GM12878 (cell line): ENCODE measurements around the gene NT5C2. TPM values are rescaled to one million over a fixed set of nuclear protein-coding genes. Genes with fewer than 3 reads are reported as not detected.

ENCODE experiments used
- BMI1 ChIP-seq: fragments of 450-650 bp; IDR thresholded peaks from 2 replicates; pipeline ENCODE4 v1.6.1; 2016; ENCODE audit warnings: mild to moderate bottlenecking, moderate library complexity, borderline replicate concordance
- CEBPB ChIP-seq, 2 experiments: fragments of 150-350 bp in 1 of 2; IDR thresholded peaks; 2 replicates each; pipeline ENCODE4 v1.6.1; 2012 to 2014; ENCODE audit warnings: low read depth in 2 of 2, low read length in 2 of 2, borderline replicate concordance in 1 of 2, inconsistent platforms in 1 of 2
- EGR1 ChIP-seq, 2 experiments: IDR thresholded peaks; 1 replicate in 1 of 2; 2 replicates in 1 of 2; pipeline ENCODE4 v1.6.1; 2011 to 2012; ENCODE audit warnings: low read depth in 2 of 2, low read length in 2 of 2, borderline replicate concordance in 1 of 2, mild to moderate bottlenecking in 1 of 2, moderate library complexity in 1 of 2
- HCFC1 ChIP-seq: fragments of 150-350 bp; IDR thresholded peaks from 2 replicates; pipeline ENCODE4 v1.6.1; 2014; ENCODE audit warnings: low read length
- HDAC2 ChIP-seq: fragments of 200-600 bp; sonication (generic); IDR thresholded peaks from 2 replicates; pipeline ENCODE4 v1.6.1; 2017
- IRF3 ChIP-seq: fragments of 450-650 bp; IDR thresholded peaks from 2 replicates; pipeline ENCODE4 v1.6.1; 2014; ENCODE audit warnings: mild to moderate bottlenecking
- MEF2A ChIP-seq: IDR thresholded peaks from 2 replicates; pipeline ENCODE4 v1.6.1; 2011; ENCODE audit warnings: low read depth, mild to moderate bottlenecking, low read length, moderate library complexity; ENCODE audit not compliant: insufficient read depth
- PAX8 ChIP-seq: fragments of 450-650 bp; IDR thresholded peaks from 2 replicates; pipeline ENCODE4 v1.6.1; 2017; ENCODE audit warnings: mild to moderate bottlenecking, moderate library complexity
- POLR2AphosphoS5 ChIP-seq: IDR thresholded peaks from 2 replicates; pipeline ENCODE4 v1.6.1; 2011; ENCODE audit warnings: mild to moderate bottlenecking, low read length, inconsistent platforms
- SMAD1 ChIP-seq: fragments of 450-650 bp; IDR thresholded peaks from 2 replicates; pipeline ENCODE4 v1.6.1; 2018; ENCODE audit warnings: mild to moderate bottlenecking, low read depth; ENCODE audit not compliant: partially characterized antibody
- TARDBP ChIP-seq: IDR thresholded peaks from 2 replicates; pipeline ENCODE4 v1.6.1; 2016; ENCODE audit warnings: borderline replicate concordance
- polyA plus RNA-seq, 11 experiments: library from polyadenylated mRNA; depleted of rRNA in 4 of 11; unstranded in 6 of 11; stranded (reverse) in 5 of 11; fragments of >200 nt; fragmentation: Nextera tagmentation in 4 of 11; fragmentation: Illumina TruSeq in 1 of 11; extraction: Ambion mirVana in 4 of 11; extraction: Trizol in 1 of 11; gene quantifications; 1 replicate in 1 of 11; 2 replicates in 10 of 11; pipeline versions ENCODE4 v1.2.1 to v1.2.3, GENCODE V29; 2011 to 2016; ENCODE audit warnings: inconsistent platforms in 2 of 11, missing spikeins in 2 of 11, low read depth in 1 of 11
- total RNA-seq, 4 experiments: library from RNA; depleted of rRNA in 3 of 4; stranded (reverse); fragments of >200 nt in 3 of 4; fragmentation: Illumina TruSeq in 1 of 4; extraction: Trizol in 1 of 4; gene quantifications; 2 replicates each; pipeline versions ENCODE4 v1.2.1 to v1.2.3, GENCODE V29; 2013 to 2021
- TF ChIP-seq, protein P1 (sequence below): fragments of 450-650 bp; IDR thresholded peaks from 2 replicates; pipeline ENCODE4 v1.6.1; 2017; ENCODE audit warnings: borderline replicate concordance
- TF ChIP-seq, protein P2 (sequence below): fragments of 450-650 bp; formaldehyde crosslinking; IDR thresholded peaks from 2 replicates; pipeline ENCODE4 v1.4.0; 2022; ENCODE audit warnings: mild to moderate bottlenecking, moderate library complexity
- TF ChIP-seq, protein P3 (sequence below): fragments of 450-650 bp; IDR thresholded peaks from 2 replicates; pipeline ENCODE4 v1.6.1; 2016; ENCODE audit warnings: mild to moderate bottlenecking

Gene NT5C2
- total and polyA plus RNA-seq, 10 of the 15 experiments (the other 5 are each of a cell fraction or from before 2014, with no cell fraction given): 15.8 to 70.1 (median 56.0) TPM

- TF ChIP-seq, protein P1, sequence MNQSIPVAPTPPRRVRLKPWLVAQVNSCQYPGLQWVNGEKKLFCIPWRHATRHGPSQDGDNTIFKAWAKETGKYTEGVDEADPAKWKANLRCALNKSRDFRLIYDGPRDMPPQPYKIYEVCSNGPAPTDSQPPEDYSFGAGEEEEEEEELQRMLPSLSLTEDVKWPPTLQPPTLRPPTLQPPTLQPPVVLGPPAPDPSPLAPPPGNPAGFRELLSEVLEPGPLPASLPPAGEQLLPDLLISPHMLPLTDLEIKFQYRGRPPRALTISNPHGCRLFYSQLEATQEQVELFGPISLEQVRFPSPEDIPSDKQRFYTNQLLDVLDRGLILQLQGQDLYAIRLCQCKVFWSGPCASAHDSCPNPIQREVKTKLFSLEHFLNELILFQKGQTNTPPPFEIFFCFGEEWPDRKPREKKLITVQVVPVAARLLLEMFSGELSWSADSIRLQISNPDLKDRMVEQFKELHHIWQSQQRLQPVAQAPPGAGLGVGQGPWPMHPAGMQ: no peak
- TF ChIP-seq HCFC1 (no peak), EGR1 (IDR thresholded peaks at IDR 0.05; ENCODE audit: borderline replicate concordance in 1 of 2, low read depth in 2 of 2, low read length in 2 of 2) (no peak), SMAD1 (no peak), MEF2A (no peak), PAX8 (no peak), HDAC2 (no peak), BMI1 (no peak), IRF3 (no peak), TARDBP (no peak), CEBPB (IDR thresholded peaks at IDR 0.05; ENCODE audit: borderline replicate concordance in 1 of 2, low read depth in 2 of 2, low read length in 2 of 2) (no peak), POLR2AphosphoS5 (no peak)
- TF ChIP-seq, protein P2, sequence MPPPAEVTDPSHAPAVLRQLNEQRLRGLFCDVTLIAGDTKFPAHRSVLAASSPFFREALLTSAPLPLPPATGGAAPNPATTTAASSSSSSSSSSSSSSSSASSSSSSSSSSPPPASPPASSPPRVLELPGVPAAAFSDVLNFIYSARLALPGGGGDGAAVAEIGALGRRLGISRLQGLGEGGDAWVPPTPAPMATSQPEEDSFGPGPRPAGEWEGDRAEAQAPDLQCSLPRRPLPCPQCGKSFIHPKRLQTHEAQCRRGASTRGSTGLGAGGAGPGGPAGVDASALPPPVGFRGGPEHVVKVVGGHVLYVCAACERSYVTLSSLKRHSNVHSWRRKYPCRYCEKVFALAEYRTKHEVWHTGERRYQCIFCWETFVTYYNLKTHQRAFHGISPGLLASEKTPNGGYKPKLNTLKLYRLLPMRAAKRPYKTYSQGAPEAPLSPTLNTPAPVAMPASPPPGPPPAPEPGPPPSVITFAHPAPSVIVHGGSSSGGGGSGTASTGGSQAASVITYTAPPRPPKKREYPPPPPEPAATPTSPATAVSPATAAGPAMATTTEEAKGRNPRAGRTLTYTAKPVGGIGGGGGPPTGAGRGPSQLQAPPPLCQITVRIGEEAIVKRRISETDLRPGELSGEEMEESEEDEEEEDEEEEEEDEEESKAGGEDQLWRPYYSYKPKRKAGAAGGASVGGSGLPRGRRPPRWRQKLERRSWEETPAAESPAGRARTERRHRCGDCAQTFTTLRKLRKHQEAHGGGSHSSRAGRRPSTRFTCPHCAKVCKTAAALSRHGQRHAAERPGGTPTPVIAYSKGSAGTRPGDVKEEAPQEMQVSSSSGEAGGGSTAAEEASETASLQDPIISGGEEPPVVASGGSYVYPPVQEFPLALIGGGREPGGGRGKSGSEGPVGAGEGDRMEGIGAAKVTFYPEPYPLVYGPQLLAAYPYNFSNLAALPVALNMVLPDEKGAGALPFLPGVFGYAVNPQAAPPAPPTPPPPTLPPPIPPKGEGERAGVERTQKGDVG: no peak
- TF ChIP-seq, protein P3, sequence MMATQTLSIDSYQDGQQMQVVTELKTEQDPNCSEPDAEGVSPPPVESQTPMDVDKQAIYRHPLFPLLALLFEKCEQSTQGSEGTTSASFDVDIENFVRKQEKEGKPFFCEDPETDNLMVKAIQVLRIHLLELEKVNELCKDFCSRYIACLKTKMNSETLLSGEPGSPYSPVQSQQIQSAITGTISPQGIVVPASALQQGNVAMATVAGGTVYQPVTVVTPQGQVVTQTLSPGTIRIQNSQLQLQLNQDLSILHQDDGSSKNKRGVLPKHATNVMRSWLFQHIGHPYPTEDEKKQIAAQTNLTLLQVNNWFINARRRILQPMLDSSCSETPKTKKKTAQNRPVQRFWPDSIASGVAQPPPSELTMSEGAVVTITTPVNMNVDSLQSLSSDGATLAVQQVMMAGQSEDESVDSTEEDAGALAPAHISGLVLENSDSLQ: no peak
These were observed 154.5 kb downstream of the NT5C2 start (continued) for GRCh38 chr10:103038570-103038969.

Other genes starting within 250 kb of the NT5C2 start
- gene RPEL1, start 52.6 kb upstream of the NT5C2 start, total RNA-seq (2014; rRNA removed): 0.11 TPM in 1 of 2 replicates, not detected in the other
- not detected in 2 replicates for gene RPEL1, start 52.6 kb upstream of the NT5C2 start, total RNA-seq (2014; rRNA removed; fragmentation: Illumina TruSeq; extraction: Trizol)
- gene RPEL1, start 52.6 kb upstream of the NT5C2 start, total RNA-seq (2021): not detected in 2 replicates
- 0.04 and 0.12 TPM in 2 replicates for gene RPEL1, start 52.6 kb upstream of the NT5C2 start, polyA plus RNA-seq (2011; rRNA removed)
- 0.07 TPM in 1 of 2 replicates, not detected in the other for gene RPEL1, start 52.6 kb upstream of the NT5C2 start, polyA plus RNA-seq (2014; fragmentation: Illumina TruSeq; extraction: Trizol)
- gene RPEL1, start 52.6 kb upstream of the NT5C2 start, polyA plus RNA-seq (2014; fragmentation: Nextera tagmentation; extraction: Ambion mirVana): under 1 TPM; 0.05 to 0.08 TPM
- 0.04 TPM in 1 of 2 replicates, not detected in the other for gene RPEL1, start 52.6 kb upstream of the NT5C2 start, polyA plus RNA-seq (2014; rRNA removed)
- gene RPEL1, start 52.6 kb upstream of the NT5C2 start, polyA plus RNA-seq (2016; fragmentation: Nextera tagmentation; extraction: Ambion mirVana): not detected
- gene INA, start 83.9 kb upstream of the NT5C2 start, total RNA-seq (2014; rRNA removed): not detected in 2 replicates
- not detected in 2 replicates for gene INA, start 83.9 kb upstream of the NT5C2 start, total RNA-seq (2014; rRNA removed; fragmentation: Illumina TruSeq; extraction: Trizol)
- 0.05 TPM in 1 of 2 replicates, not detected in the other for gene INA, start 83.9 kb upstream of the NT5C2 start, total RNA-seq (2021)
- gene INA, start 83.9 kb upstream of the NT5C2 start, polyA plus RNA-seq (2011; rRNA removed): not detected in 2 replicates
- gene INA, start 83.9 kb upstream of the NT5C2 start, polyA plus RNA-seq (2014; fragmentation: Illumina TruSeq; extraction: Trizol): not detected in 2 replicates
- not detected for gene INA, start 83.9 kb upstream of the NT5C2 start, polyA plus RNA-seq (2014; fragmentation: Nextera tagmentation; extraction: Ambion mirVana)
- 0.03 TPM in 1 of 2 replicates, not detected in the other for gene INA, start 83.9 kb upstream of the NT5C2 start, polyA plus RNA-seq (2014; rRNA removed)
- under 1 TPM; 0.14 to 0.23 TPM for gene INA, start 83.9 kb upstream of the NT5C2 start, polyA plus RNA-seq (2016; fragmentation: Nextera tagmentation; extraction: Ambion mirVana)
- 13.3 and 16.5 TPM in 2 replicates for gene PCGF6, start 157.9 kb upstream of the NT5C2 start, total RNA-seq (2014; rRNA removed)
- 13.7 and 14.5 TPM in 2 replicates for gene PCGF6, start 157.9 kb upstream of the NT5C2 start, total RNA-seq (2014; rRNA removed; fragmentation: Illumina TruSeq; extraction: Trizol)
- gene PCGF6, start 157.9 kb upstream of the NT5C2 start, total RNA-seq (2021): 13.2 and 14.0 TPM in 2 replicates
- gene PCGF6, start 157.9 kb upstream of the NT5C2 start, polyA plus RNA-seq (2011; rRNA removed): 12.2 and 18.9 TPM in 2 replicates
- gene PCGF6, start 157.9 kb upstream of the NT5C2 start, polyA plus RNA-seq (2014; fragmentation: Illumina TruSeq; extraction: Trizol): 10.8 and 13.4 TPM in 2 replicates
- 1 to 10 TPM; 6.5 to 8.2 TPM for gene PCGF6, start 157.9 kb upstream of the NT5C2 start, polyA plus RNA-seq (2014; fragmentation: Nextera tagmentation; extraction: Ambion mirVana)
- gene PCGF6, start 157.9 kb upstream of the NT5C2 start, polyA plus RNA-seq (2014; rRNA removed): 8.9 and 11.4 TPM in 2 replicates
- 10 to 100 TPM; 17.7 to 19.1 TPM for gene PCGF6, start 157.9 kb upstream of the NT5C2 start, polyA plus RNA-seq (2016; fragmentation: Nextera tagmentation; extraction: Ambion mirVana)
- gene TAF5, start 174.7 kb upstream of the NT5C2 start, total RNA-seq (2014; rRNA removed): 7.7 and 8.8 TPM in 2 replicates
- 7.8 and 7.9 TPM in 2 replicates for gene TAF5, start 174.7 kb upstream of the NT5C2 start, total RNA-seq (2014; rRNA removed; fragmentation: Illumina TruSeq; extraction: Trizol)
- gene TAF5, start 174.7 kb upstream of the NT5C2 start, total RNA-seq (2021): 6.6 and 7.1 TPM in 2 replicates
- 9.2 and 13.7 TPM in 2 replicates for gene TAF5, start 174.7 kb upstream of the NT5C2 start, polyA plus RNA-seq (2011; rRNA removed)
- 7.9 and 9.8 TPM in 2 replicates for gene TAF5, start 174.7 kb upstream of the NT5C2 start, polyA plus RNA-seq (2014; fragmentation: Illumina TruSeq; extraction: Trizol)
- gene TAF5, start 174.7 kb upstream of the NT5C2 start, polyA plus RNA-seq (2014; fragmentation: Nextera tagmentation; extraction: Ambion mirVana): 1 to 10 TPM; 3.7 to 3.8 TPM
- 6.1 and 6.8 TPM in 2 replicates for gene TAF5, start 174.7 kb upstream of the NT5C2 start, polyA plus RNA-seq (2014; rRNA removed)
- 1 to 10 TPM; 6.7 to 9.0 TPM for gene TAF5, start 174.7 kb upstream of the NT5C2 start, polyA plus RNA-seq (2016; fragmentation: Nextera tagmentation; extraction: Ambion mirVana)
- 240 and 260 TPM in 2 replicates for gene ATP5MK, start 203.2 kb upstream of the NT5C2 start, total RNA-seq (2014; rRNA removed)
- gene ATP5MK, start 203.2 kb upstream of the NT5C2 start, total RNA-seq (2014; rRNA removed; fragmentation: Illumina TruSeq; extraction: Trizol): 542 TPM in 2 replicates
- 359 and 363 TPM in 2 replicates for gene ATP5MK, start 203.2 kb upstream of the NT5C2 start, total RNA-seq (2021)
- gene ATP5MK, start 203.2 kb upstream of the NT5C2 start, polyA plus RNA-seq (2011; rRNA removed): 485 and 750 TPM in 2 replicates
- 664 and 709 TPM in 2 replicates for gene ATP5MK, start 203.2 kb upstream of the NT5C2 start, polyA plus RNA-seq (2014; fragmentation: Illumina TruSeq; extraction: Trizol)
- 1,000 to 10,000 TPM; 1,633 to 1,790 TPM for gene ATP5MK, start 203.2 kb upstream of the NT5C2 start, polyA plus RNA-seq (2014; fragmentation: Nextera tagmentation; extraction: Ambion mirVana)
- gene ATP5MK, start 203.2 kb upstream of the NT5C2 start, polyA plus RNA-seq (2014; rRNA removed): 303 and 374 TPM in 2 replicates
- 1,000 to 10,000 TPM in 1 of 2 experiments, 100 to 1,000 TPM in 1; 941 to 1,045 TPM for gene ATP5MK, start 203.2 kb upstream of the NT5C2 start, polyA plus RNA-seq (2016; fragmentation: Nextera tagmentation; extraction: Ambion mirVana)
- gene PDCD11, start 203.4 kb upstream of the NT5C2 start, total RNA-seq (2014; rRNA removed): 51.2 and 52.9 TPM in 2 replicates
- gene PDCD11, start 203.4 kb upstream of the NT5C2 start, total RNA-seq (2014; rRNA removed; fragmentation: Illumina TruSeq; extraction: Trizol): 40.0 and 42.9 TPM in 2 replicates
- 66.5 and 69.7 TPM in 2 replicates for gene PDCD11, start 203.4 kb upstream of the NT5C2 start, total RNA-seq (2021)
- 25.2 and 32.3 TPM in 2 replicates for gene PDCD11, start 203.4 kb upstream of the NT5C2 start, polyA plus RNA-seq (2011; rRNA removed)
- 42.9 and 46.7 TPM in 2 replicates for gene PDCD11, start 203.4 kb upstream of the NT5C2 start, polyA plus RNA-seq (2014; fragmentation: Illumina TruSeq; extraction: Trizol)
- gene PDCD11, start 203.4 kb upstream of the NT5C2 start, polyA plus RNA-seq (2014; fragmentation: Nextera tagmentation; extraction: Ambion mirVana): 10 to 100 TPM; 13.9 to 17.2 TPM
- gene PDCD11, start 203.4 kb upstream of the NT5C2 start, polyA plus RNA-seq (2014; rRNA removed): 42.6 and 46.4 TPM in 2 replicates
- gene PDCD11, start 203.4 kb upstream of the NT5C2 start, polyA plus RNA-seq (2016; fragmentation: Nextera tagmentation; extraction: Ambion mirVana): 10 to 100 TPM; 48.1 to 52.4 TPM